Colon (tissue), 2 donors: ENCODE results near the gene TP53.
"Not testable (repeated sequence)": the region's sequence is repeated elsewhere in the genome, so short reads cannot be mapped to it uniquely, and the experiment has no call there.

Experiments
- FAIRE-seq: peaks from 2 replicates; lab custom pipeline; 2012; peaks lifted over from hg19 to GRCh38; lab: Jason Lieb, UNC
- donor health status: control.
- donor health status: control.

TP53 gene

DNA sequence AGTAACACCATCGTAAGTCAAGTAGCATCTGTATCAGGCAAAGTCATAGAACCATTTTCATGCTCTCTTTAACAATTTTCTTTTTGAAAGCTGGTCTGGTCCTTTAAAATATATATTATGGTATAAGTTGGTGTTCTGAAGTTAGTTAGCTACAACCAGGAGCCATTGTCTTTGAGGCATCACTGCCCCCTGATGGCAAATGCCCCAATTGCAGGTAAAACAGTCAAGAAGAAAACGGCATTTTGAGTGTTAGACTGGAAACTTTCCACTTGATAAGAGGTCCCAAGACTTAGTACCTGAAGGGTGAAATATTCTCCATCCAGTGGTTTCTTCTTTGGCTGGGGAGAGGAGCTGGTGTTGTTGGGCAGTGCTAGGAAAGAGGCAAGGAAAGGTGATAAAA is 14.1 kb downstream of the TP53 start:
- FAIRE-seq, result no peak

- no peak for FAIRE-seq
Observed at GRCh38 chr17:7668482-7668881, 18.8 kb downstream of the TP53 start.

DNA sequence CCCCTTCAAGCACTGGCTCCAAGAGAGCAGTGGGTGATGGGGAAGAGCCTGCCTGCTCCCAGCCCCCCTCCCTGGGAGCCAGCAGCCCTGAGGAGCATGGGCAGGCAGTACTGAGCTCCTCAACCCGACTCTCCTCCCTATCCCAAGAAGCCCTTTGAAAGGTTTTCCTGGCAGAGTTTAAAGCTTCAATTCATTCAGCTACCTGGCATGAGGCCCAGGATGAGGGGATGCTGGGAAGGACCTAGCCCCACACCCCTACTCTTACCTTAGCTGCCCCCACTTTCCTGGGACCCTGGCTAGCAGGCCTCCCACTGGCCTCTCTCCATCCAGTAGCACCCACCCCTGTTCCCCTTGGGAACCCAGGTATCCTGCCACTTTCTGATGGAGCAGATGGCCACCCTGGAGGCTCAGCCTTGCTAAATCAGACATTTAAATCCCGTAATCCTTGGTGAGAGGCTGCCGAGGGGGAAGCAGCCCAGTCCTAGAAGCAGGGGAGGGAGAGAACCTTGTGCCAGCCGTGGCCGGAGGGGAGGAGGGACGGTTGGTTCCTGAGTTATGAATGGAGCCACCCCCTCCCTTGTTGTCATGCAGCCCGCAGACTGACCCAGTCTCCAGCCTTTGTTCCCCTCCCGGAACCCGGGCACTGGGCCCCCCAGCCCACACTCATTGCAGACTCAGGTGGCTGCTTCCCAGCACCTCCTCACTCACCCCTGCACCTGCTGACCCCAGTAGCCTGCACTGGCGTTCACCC is 19.5 kb downstream of the TP53 start:
- no peak for FAIRE-seq

- no peak for FAIRE-seq
Observed at GRCh38 chr17:7656958-7657609, 30.2 kb downstream of the TP53 start.

- no peak for FAIRE-seq
Observed at GRCh38 chr17:7655541-7655840, 31.8 kb downstream of the TP53 start.

- no peak for FAIRE-seq
Observed at GRCh38 chr17:7654832-7655540, 32.3 kb downstream of the TP53 start.

GRCh38 chr17:7652388-7653356 is 34.6 kb downstream of the TP53 start:
- no peak for FAIRE-seq

DNA sequence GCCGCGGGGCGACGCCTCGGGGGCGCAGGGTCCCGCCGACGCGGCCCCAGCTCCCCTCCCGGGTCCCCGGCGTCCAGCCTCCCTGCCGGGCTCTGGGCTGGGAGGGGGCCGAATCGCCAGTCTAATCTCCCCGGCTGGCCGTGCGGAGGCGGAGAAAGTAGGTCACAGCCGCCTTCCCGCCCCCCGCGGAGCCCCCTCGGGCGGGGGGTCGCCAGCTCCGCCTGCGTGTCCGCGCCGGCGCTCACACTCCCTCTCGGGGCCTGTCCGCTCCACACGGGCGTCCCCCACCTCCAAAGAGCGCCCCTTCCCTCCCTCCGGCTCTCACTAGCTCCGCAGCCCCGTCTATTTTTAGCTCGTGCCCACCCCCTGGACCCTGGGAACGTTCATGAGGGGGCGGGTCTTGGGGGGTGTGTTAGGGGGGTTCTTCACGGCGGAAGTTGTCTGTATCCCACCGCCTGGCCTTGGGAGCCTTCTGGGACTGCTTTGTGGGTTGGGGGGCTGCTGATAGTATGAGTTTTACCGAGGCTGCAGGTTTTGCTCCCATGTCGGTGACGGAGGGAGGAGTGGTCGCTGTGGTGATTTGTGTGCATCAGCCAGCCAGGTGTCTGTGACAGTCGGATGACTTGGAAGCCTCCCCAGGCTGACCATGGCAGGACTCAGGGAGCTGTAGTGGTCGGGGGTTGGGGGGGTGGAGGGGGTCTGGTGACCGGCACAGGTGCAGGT is 35.5 kb downstream of the TP53 start:
- no peak for FAIRE-seq

DNA sequence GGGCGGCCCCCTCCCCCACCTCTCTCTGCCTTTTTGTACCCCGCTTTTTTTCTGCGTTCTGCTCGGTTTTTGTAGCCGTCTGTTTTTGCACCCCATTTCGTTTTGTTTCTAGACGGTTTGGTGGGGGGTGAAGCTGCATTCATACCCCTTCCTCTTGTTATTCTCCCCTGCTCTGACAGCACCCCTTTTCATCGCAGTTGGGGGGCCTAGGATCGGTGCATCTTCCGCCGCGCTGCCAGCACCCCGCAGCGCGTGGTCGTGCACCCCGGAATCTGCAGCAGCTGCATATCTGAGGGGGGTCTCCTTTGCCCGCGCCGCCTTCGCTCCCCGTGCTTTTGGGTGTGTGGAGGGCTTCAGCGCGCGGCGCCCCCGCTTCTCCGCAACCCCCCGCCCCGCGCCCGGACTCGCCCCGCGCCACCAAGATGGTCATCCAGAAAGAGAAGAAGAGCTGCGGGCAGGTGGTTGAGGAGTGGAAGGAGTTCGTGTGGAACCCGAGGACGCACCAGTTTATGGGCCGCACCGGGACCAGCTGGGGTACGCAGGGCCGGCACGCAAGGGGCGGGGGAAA is 36.1 kb downstream of the TP53 start:
- FAIRE-seq, result no peak

GRCh38 chr17:7650509-7651096 is 36.7 kb downstream of the TP53 start, which contains the start of gene ATP1B2:
ATP1B2 (plus strand) TSS chr17:7650926; CDS start chr17:7651519, 593 bp downstream.
- FAIRE-seq, result no peak

- FAIRE-seq, result no peak
Observed at GRCh38 chr17:7647018-7647417, 40.3 kb downstream of the TP53 start.

DNA sequence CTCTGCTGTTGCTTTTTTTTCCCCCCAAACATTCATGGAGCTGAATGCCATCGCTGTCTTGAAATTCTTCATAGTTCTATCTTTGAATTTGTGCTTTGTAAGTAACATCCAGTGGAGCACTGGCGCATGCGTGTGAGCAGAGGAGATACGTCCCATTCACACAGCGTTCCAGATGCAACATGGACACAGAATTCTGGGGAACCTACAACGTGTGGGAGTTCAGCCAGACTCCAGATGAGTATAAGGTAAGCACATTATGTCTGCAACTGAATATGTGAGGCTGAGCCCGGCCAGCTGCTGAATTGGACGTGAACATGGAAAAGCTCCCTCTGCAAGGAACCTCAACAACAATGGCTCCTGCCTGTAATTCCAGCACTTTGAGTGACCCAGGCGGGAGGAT is 40.8 kb downstream of the TP53 start:
- no peak for FAIRE-seq

DNA sequence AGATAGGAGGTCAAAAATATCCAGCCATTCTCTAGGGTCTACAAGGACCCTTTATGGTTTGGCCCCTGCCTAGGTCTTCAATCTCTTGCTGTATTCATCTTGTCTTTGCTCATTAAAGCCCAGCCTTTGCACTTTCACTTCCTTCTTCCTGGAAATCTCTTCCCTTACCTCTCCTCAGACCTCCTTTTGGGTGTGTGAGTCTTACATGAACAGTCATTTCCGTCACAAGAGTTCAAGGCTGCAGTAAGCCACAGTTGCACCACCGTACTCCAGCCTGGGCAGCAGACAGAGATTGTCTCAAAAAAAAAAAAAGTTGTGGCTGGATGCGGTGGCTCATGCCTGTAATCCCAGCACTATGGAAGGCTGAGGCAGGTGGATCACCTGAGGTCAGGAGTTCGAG is 42.5 kb downstream of the TP53 start:
- no peak for FAIRE-seq

GRCh38 chr17:7641635-7642034 is 45.7 kb downstream of the TP53 start:
- FAIRE-seq, result not testable (repeated sequence)

- no peak for FAIRE-seq
Observed at GRCh38 chr17:7640783-7641182, 46.5 kb downstream of the TP53 start.

DNA sequence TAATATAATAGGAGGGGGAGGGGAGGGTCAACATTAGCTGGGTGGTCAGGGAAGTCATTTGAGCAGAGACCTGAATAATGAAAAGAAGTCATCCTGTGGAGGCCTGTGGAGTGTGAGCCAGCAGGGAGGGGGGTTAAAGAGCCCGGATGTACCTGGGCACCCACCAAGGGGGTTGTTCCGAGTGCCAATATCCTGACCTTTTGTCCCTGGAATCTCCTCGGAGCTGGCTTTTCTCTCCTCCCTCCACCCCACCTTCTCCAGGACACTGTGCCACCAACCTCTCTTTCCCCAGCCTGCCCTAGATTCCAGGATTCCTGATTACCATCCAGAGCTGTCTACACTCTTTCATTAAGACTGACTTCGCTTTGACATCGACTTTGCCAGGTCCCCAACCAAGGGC is 51.1 kb downstream of the TP53 start:
- FAIRE-seq, result no peak

DNA sequence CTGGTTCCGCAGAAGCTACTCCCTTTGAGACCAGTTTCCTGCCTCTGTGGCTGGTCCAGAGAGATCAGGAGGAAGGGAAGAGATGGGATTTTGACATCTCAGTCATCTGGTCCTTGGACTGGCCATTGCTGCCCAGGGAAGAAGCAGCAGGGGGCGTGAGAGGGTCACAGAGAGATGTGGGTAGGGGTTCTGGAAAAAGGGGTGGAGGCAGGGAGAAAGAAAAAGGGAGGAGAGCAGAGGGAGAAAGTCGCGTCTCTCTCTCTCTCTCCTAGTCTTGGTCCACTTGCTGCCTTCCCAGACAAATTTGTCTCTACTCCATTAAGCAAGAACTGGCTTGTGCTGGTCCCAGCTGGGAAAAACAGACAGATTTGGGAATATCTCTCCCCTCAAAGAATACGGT is 52.9 kb downstream of the TP53 start:
- no peak for FAIRE-seq

- FAIRE-seq, result no peak
Observed at GRCh38 chr17:7633093-7633492, 54.2 kb downstream of the TP53 start.

GRCh38 chr17:7632492-7632894 is 54.8 kb downstream of the TP53 start:
- FAIRE-seq, result no peak
